NK-92 treated with Interleukin-12 subunit alpha and Interleukin-12 subunit beta, amount 100 ng/mL, for 24 hours (cell line): ENCODE results near the gene C2CD4D.
"Not testable (repeated sequence)": the region's sequence is repeated elsewhere in the genome, so short reads cannot be mapped to it uniquely, and the experiment has no call there.

Experiments used
- DNase-seq: peaks from one replicate; lab custom pipeline; 2025; lab: John Stamatoyannopoulos, UW

C2CD4D gene

DNA sequence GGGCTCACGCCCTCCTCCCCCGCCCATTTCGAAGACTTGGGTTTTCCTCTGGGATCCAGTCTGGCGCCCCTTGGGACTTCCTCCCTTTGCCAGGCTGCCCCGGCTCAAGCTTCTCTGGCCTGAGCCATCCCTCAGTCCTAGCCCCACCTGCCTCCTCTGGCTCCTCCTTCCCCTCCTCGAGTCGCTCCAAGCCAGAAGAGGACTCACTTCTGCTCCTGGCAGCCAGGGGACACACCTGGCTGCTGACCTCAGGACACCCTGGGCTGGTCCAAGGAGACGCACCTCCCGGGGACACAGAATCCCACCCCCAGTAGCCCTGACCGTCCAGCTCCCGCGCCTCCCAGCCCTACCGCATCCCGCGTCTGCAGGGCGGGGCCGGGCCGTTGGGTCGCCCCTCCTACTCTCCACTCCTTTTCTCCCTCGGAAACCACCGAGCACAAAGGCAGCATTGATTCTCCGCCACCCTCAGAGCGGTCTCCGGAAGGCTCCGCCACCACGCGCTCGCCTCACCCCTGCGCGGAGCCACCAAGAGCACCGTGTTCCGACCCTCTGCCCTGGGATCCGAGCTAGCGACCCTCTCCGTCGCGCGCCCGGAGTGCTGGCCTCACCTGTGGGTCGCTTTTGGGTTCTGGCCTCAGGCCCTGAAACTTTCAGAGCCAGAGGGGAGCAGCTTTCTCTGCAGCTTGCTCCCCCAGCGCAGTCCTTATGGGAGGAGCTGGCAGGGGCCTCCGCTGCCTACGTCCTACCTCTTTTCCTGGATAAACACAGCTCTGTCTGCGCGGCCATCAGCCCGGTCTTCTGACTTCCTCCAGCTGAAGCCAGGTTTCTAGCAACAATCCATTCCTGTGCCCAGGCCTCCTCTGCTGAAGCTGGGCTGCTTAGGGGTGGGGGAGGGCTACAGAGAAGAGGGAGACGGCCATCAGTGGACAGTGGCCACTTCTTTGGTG lies at the start of gene C2CD4D:
C2CD4D (minus strand) TSS at position 364 of the 947 bp plus-strand sequence. CDS start 831 bp downstream, outside the sequence.
- DNase-seq: no peak

DNA sequence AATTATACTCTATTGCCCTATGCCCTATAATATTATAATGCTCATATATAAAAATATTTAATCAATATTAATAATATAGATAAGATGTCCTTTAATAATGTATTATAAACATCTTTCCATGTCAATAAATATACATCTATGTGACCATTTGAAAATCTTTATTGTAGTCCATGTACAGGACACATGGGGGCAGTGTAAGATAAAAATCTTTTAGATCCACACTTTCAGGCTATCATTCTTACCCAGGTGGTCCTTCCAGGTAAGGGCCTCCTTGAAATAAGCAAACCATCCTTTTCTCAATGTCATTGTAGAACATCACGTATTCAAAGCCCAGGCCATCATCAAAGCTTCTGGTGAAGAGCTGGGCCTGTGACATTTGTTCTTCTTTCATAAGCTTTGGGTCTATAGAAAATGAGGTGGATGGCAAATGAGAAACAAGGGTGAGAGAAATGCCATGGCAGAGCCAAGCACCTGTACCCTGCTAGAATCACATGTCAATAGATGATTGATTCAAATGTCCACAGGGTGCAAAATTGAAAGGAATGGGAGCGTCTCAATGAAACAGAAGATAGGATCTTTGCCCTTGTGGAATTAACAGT lies 49.5 kb upstream of the C2CD4D start:
- no peak for DNase-seq

DNA sequence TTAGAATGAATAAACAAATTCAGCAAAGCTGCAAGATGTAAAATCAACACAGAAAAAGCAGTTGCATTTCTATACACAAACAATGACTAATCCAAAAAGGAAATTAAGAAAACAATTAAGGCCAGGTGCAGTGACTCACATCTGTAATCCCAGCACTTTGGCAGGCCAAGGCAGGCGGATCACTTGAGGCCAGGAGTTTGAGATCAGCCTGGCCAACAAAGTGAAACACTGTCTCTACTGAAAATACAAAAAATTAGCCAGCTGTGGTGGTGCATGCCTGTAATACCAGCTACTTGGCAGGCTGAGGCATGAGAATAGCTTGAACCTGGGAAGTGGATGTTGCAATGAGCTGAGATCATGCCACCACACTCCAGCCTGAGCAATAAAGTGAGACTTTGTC lies 47.4 kb upstream of the C2CD4D start:
- DNase-seq: no peak

- DNase-seq: no peak
Measured at GRCh38 chr1:151885479-151885878, 45.9 kb upstream of the C2CD4D start.

GRCh38 chr1:151884879-151885278 lies 45.3 kb upstream of the C2CD4D start:
- not testable (repeated sequence) for DNase-seq

- DNase-seq: not testable (repeated sequence)
Measured at GRCh38 chr1:151884445-151884844, 44.8 kb upstream of the C2CD4D start.

GRCh38 chr1:151883898-151884297 lies 44.3 kb upstream of the C2CD4D start:
- not testable (repeated sequence) for DNase-seq

DNA sequence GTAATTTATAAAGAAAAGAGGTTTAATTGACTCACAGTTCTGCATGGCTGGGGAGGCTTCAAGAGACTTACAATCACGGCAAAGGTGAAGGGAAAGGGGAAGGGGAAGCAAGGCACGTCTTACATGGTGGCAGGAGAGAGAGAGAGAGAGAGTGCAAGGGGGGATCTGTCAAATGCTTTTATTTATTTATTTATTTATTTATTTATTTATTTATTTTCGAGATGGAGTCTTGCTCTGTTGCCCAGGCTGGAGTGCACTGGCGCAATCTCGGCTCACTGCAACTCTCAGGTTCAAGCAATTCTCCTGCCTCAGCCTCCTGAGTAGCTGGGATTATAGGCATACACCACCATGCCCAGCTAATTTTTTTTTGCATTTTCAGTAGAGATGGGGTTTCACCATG lies 43.3 kb upstream of the C2CD4D start:
- DNase-seq: not testable (repeated sequence)

- no peak for DNase-seq
Measured at GRCh38 chr1:151882466-151882865, 42.8 kb upstream of the C2CD4D start.

DNA sequence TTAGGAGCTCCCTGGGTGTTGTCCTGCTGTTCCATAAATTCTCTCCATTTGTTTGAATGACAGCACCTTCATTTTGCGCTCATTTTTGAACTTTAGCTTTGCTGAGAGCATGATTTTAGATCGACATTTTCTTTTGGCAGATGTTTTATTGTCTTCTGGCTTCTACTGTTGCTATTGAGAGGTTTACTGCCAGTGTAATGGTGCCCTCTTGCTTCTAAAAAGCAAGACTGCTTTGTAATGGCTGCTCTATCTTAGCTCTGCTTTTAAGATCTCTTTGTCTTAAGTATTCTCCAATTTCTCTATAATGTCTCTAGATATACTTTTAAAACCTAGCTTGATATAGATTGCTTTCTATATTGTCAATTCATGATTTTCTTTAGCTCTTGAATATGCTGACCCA lies 41.9 kb upstream of the C2CD4D start:
- DNase-seq: no peak

DNA sequence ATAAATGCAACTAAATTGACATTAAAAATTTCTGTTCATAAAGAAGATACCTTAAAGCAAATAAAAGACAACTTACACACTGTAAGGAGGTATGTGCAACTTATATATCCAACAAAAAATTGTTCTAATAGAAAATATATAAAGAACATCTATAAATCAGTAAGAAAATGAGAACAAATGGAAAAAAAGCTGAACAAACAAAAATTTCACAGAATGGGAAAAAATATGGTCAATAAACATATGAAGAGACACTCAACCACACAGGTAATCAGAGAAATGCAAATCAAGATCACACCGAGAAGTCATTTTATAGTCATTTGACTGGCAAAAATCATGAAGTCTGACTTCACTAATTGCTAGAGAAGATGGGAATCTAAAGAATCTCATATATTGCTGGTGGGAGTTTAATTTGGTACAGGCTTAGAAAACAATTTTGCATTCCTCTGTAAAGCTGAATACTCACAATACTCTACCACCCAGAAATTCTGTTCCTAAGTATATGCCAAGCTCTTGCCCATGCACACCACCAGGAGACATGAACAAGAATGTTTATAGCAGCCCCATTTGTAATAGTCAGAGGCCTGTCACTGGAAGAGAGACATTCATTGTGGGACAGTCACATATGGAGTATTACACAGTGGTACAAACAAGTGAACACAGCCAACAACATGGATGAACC lies 35.9 kb upstream of the C2CD4D start:
- no peak for DNase-seq

DNA sequence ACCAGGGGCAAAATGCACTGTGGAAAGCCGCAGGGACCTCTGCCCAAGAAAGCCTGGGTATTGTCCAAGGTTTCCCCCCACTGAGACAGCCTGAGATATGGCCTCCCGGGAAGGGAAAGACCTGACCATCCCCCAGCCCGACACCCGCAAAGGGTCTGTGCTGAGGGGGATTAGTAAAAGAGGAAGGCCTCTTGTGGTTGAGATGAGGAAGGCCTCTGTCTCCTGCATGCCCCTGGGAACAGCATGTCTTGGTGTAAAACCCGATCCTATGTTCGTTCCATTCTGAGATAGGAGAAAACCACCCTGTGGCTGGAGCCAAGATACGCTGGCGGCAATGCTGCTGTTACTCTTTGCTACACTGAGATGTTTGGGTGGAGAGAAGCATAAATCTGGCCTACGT lies 33.2 kb upstream of the C2CD4D start:
- DNase-seq: not testable (repeated sequence)

GRCh38 chr1:151871284-151872030 lies 31.8 kb upstream of the C2CD4D start:
- DNase-seq: no peak

- DNase-seq: no peak
Measured at GRCh38 chr1:151868486-151868885, 28.9 kb upstream of the C2CD4D start.

DNA sequence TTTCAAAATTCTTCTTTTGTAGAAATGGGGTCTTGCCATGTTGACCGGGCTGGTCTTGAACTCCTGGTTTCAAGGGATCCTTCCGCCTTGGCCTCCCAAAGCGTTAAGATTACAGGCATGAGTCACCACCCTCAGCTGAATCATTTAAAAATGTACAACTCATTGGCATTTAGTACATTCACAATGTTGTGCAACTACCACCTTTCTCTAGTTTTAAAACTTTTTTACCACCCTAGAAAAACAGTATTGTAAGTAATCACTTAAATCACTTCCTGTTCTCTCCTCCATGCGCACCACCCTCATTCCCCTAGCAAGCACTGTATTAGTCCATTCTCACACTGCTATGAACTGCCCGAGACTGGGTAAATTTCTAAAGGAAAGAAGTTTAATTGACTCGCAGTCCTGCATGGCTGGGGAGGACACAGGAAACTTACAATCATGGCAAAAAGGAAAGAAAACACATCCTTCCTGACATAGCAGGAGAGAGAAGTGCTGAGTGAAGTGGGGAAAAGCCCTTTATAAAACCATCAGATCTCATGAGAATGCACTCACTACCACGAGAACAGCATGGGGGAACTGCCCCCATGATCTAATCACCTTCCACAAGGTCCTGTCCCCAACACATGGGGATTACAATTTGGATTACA lies 28.3 kb upstream of the C2CD4D start:
- no peak for DNase-seq

- DNase-seq: no peak
Measured at GRCh38 chr1:151867321-151867720, 27.7 kb upstream of the C2CD4D start.

GRCh38 chr1:151864411-151864810 lies 24.8 kb upstream of the C2CD4D start:
- DNase-seq: no peak

- no peak for DNase-seq
Measured at GRCh38 chr1:151862604-151863003, 23.0 kb upstream of the C2CD4D start.

GRCh38 chr1:151860504-151861187 lies 21.0 kb upstream of the C2CD4D start:
- DNase-seq: no peak

DNA sequence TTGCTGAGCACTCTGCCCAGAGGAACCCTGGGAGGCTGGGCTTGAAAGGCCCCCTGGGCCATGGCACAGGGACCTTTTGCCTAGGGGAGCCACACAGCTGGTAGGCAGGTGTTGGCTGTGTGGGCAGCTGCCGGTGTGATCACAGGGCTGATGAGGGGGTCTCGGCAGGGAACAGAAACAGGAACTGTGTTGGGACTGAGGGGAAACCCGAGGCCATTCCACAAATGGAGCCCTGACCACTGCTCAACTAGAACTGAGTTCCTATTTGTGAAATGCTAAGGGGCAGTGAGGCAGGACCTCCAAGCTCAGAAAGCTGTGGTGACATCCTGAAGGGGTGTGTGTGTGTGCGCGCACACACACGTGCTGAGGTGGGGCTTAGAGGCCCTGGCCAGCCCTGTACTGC lies 20.3 kb upstream of the C2CD4D start:
- DNase-seq: no peak
